HG03280 (cell line): ENCODE measurements around the gene SF3A1.
"Not testable (repeated sequence)": the region's sequence is repeated elsewhere in the genome, so short reads cannot be mapped to it uniquely, and the experiment has no call there.

ENCODE experiments used
- ATAC-seq: cut with Tn5 transposase; IDR thresholded peaks from one replicate; pipeline ENCODE4 v1.9.1; 2021; ENCODE audit warnings: mild to moderate bottlenecking, moderate library complexity; ENCODE audit not compliant: unreplicated experiment

SF3A1 gene

DNA sequence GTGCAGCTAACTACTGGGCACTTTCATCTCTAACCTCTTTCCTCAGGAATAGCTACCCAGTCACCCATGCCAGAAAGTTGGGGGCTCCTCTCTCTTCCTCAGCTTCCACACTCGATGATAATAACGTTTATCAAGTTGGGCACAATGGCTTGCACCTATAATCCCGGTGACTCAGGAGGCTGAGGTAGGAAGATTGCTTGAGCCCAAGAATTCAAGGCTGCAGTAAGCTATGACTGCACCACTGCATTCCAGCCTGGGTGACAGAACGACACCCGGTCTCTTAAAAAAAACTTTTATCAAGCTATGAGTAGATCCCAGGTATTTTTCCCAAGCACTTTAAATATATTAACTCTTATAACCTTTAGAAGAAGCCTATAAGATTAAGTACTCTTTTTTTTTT, 2.0 kb downstream of the SF3A1 start:
- ATAC-seq = no peak

DNA sequence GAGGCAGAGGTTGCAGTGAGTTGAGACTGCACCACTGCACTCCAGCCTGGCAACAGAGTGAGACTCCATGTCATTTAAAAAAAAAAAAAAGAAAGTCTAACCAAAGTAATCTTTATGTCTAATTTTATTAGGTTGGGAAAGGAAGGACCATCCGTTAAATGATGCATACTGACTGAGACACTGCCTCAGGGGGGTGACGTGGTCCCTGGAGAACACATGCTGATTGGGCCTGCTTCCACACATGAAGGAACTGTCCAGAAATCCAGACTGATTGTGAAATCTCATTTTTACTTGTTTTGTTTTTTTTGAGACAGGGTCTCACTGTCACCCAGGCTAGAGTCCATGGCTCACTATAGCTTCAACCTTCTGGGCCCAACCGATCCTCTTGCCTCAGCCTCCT, 5.5 kb downstream of the SF3A1 start:
- ATAC-seq = no peak

DNA sequence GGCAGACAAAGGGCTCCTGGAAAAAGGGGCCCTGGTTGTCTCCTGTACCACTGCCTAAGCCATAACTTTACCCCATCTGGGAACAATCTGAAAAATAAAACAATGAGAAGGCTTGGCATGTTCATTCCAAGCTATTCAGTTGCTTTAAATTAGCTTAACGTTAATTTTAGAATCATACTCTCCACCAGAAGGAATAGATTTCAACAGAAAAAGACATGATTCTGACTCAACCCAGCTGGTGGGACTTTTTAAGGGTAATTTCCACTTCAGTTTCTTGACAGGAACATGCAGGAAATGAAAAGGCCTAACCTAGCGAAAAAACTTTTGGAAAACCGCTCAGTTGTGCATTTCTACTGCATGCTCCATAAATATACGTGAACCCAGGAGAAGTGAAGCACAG, 7.9 kb downstream of the SF3A1 start:
- no peak for ATAC-seq

DNA sequence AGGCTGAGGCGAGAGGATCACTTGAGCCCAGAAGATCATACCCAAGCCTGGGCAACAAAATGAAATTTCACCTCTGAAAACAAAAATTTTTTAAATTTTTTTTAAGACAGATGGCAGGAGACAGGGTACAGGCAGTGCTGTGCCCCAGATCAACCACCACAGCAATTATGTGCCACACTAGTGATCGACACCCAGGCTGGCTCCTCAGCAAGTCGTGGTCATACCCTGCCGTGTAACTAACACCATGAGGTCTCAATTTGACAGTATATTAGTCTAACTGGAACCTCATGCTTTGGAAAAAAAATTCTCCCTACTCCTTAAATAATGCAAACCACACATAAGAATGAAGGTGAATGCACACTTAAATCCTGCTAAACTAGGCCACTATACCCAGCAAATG, 8.3 kb downstream of the SF3A1 start:
- no peak for ATAC-seq

DNA sequence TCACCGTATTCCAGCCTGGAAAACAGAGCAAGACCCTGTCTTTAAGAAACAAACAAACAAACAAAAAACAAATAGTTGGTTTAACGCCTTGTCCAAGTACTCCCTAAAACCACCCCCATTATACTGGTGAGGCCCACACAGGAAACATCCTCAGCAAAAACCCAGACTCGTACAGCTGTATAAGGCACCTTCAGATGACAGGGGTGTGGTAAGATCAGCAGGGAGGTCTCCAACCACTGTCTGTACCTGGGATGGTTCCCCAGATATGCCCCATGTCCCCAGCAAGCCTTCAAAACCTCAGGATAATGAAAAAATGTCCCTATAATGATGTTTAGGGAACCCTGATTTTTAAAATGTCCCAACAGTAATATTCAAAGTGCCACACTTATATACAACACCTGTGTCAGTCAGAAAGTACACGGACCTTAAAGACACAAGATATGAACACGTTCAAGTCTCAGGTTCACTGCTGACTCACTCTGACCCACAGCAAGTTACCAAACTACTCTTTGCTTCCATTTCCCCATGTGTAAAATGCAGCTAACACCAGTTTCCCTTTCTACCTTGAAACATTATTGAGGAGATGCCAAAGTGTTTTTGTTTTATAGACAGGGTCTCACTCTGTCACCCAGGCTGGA, 9.3 kb downstream of the SF3A1 start:
- no peak for ATAC-seq

DNA sequence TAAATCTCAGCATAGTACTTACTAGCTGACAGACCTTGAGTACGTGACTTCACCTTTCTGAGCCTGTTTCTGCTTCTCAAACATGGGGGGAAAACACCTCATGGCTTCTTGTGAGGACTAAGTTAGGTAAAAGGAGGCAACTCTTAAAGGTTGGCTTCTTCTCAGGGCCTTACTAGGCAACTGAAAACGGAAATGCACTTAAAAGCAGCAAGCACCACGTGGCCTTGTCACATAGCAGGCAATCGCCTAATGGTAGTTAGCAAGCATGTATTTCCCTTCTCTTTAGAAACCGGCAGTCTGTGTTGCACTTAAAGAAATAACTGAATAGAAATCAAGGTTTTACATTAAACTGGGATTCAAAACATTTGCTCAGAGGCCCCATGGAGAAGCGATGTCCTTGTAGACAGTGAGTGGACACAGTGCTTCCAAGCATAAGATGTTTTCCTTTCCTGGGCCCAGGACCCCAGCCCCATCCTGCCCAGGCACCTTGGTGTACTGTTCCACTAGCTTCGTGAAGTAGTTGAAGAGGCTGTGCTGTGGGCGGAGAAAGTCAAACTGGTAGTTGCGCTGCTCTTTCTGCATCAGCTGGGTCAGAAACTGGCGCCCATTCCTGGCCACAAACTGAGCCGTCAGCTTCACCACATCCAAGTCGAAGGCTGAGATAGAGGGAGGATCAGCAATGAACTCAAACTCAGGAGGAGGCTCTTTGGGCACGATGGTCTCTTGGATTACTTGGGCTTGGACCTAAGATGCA, 12.1 kb downstream of the SF3A1 start:
- ATAC-seq = no peak

DNA sequence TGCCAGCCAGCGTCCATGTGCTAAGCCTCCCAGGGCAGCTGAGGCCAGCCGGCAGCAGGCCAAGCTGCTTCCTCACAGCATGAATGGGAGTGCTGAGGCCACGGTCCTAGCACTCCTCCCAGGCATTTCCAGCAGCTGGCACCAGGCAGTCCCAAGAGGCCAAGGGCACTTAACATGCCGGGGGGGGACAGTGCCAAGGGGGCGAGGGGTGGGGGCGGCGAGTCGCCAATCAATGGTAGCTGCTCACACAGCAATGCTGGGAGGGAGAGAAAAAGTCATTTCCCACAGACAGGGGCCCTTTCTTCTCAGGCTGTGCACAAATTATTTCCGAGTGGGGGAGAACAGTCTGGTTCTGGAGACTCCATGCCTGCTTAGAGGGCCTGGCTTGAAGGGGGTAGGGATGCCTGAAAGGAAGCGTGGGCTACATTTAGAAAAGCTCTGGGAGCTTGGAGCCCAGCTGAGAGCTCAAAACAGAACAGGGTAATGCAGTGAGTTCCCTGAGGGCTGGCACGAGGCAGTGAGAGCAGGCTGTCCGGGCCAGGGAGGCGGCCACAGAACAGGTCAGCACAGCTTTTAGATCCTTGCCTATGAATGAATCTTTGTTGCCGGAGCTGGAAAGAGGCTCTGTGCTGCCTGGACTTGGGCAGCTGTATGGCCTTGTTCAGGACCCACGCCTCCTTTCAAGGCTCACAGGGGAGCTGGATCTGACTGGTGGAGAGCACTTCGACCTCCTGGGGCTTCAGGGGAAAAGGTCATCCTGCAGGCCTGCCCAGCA, 15.6 kb downstream of the SF3A1 start:
- ATAC-seq = no peak

DNA sequence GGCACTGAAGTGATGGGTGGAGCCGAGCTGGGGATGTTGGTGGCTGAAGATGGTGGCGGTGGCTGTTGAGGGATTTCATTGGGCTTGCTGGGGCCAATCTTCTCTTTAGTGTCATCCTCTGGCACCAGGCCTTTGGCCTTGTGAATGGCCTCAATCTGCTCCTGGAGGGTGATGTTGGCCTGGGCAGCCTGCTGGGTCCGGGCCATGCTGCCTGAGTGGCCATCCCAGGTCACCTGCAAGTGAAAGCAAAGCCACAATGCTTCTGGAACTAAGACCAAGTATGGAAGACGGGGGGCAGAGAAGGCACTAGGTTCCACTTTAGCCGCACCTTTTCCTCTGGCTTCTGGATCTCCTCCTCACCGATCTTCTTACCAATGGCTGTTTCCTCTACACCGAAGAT, 17.9 kb downstream of the SF3A1 start:
- no peak for ATAC-seq

DNA sequence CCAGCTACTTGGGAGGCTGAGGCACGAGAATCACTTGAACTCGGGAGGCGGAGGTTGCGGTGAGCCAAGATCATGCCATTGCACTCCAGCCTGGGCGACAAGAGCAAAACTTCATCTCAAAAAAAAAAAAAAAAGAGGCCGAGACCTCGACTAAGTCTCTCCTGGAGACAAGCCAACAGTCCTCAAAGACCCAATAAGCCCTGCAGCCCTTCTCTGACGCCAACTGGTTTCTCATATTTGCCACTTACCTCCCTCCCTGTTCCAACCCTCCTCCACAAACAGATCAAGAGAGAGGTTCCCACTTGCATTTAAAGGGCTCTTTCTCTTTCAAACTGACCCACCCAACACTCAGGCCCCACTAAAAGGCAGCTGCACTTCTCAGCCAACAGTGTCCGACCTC, 18.4 kb downstream of the SF3A1 start:
- not testable (repeated sequence) for ATAC-seq

DNA sequence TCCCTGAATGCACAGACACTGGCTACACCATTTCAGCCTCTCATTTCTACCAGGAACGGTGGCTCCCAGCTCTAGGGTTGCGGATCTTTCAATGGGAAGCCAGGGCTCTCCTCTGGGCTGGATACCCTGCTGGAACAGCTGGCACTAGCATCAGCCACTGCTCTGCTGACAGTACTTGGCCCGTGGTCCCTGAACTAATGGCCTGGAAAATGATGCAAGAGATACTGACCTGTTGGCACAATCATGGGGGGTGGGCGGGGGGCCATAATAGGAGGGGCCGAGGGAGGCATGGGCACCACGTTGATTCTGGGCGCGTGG, 19.3 kb downstream of the SF3A1 start:
- no peak for ATAC-seq

DNA sequence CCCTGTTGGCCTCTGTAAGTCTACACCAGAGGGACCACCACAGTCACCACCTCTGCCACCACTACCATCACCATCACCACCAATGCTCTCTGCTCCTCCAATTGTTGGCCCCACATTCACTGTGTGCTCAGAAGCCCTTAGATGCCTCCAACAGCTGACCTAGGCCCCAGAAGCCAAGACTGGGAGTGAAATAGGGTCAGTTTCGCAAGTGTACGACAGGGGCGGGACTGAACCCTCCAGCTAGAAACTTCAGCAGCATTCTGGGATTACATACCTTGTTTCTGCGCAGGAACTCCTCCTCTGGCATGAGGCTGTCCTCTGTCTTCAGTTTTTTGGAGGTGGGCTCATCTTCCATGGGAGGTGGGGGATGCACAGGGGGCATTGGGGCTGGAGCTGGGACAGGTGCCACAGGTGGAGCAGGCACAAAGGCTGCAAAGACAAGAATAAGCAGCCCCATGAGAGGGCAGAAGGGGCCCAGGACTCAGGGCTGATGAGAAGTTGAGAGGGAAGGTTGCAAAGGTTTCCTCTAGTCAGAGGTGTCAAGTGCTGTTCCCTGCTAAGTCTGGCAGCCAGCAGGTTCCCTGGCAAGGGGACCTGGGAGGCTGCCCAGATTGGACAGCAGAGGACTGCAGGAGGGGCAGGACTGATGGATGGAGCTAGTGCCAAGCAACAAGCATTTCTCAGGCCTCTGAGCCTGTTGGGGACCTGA, 19.8 kb downstream of the SF3A1 start:
- ATAC-seq = no peak

DNA sequence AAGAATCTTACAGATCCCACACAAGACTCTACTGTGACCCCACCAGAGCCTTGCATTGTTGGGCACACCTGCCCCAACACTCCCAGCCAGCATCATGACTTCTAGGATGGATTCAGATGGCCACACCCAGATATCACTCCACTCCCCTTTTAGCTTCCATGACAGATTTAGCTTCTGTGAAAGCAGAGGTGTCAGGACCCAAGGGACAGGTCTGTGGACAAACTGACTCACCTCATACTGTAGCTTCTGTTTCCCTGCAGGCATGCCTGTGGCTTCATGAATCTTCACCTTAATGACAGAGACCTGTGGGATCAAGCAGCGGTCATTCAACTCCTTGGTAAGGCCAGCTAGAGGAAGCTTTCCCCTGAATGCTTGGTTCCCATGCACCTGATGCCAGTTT, 21.5 kb downstream of the SF3A1 start:
- no peak for ATAC-seq

DNA sequence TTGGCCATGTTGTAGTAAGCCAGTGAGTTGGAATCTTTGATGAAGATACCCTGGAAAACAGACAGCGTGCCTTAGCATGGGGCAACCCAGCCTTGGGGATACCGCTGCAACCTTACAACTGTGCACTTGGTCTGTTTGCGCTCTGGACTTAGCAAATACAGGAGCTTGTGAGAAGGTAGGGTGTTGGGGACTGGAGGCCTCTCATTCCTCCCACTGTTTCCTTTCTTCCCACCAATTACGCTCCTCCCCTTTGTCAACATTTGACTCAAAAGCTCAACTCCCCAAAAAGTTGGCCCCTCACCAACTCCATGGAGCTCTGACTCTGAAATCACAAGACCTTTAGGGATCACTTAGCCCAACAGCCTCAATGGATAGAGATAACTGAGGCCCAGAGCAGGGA, 22.0 kb downstream of the SF3A1 start:
- no peak for ATAC-seq

DNA sequence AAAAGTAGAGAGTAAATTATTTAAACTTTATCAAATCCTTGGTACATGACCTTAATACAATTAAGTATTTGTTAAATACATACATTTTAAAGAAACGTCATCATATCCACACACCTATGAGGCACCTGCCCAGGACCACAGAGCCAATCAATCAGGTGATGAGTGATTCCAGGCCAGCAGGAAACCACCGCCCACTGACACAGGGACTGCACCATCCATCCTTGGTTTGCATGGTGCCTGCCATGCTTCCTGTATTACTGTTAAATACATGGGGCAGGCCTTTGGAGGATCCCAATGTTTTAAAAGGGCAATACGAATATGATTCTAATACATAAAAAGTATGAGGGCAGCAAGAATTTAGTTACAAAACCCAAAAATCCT, 23.0 kb downstream of the SF3A1 start:
- ATAC-seq = no peak

DNA sequence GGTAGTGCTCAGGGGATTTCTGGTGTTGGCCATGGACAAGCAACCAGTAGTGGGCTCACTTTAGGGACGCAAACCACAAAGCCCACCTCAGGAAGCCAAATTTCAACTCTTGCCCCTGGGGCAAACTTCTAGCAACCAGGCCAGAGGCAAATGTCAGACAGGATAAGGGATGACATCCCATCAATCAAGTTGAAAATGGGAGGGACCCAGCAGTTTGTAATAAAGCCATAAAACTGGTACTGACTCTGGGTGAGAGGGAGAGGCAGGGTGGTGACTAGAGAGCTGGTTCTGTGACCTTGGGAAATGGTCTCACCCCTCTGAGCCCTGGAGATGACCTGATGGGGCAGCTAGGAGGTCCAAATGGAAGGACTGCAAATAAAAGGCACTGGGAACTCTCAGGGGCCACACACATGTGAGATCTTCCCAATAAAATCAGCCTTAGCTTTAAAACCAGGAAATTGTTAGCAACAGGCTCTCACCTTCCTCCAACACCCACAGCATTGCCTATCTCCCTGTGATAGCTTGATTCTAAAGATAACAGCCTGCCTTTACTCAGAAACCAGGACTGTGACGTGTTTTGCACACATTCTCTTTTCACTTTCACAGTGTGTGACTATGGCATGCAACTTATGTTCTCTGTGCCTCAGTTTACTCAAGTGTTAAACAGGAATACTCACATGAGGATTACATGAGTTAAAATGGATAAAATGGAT, 23.5 kb downstream of the SF3A1 start:
- ATAC-seq = no peak

DNA sequence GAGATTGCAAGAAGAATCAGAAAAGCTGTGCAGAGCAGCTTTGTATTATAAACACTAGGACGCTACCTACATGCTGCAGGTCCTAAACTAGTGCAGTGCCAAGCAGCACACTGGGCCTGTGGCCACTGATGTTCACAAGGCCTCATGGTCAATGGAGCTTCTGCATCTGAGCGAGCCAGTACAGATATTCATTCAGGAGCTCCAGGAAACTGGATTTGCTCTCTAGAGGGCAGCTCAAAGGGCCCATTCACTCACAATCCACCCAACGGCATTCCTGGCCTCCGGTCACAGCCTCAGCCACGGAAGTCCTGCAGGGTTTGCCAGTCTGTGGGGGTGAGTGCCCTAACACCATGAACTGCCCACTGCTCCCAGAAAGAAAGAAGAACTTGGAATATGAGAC, 24.1 kb downstream of the SF3A1 start:
- no peak for ATAC-seq

DNA sequence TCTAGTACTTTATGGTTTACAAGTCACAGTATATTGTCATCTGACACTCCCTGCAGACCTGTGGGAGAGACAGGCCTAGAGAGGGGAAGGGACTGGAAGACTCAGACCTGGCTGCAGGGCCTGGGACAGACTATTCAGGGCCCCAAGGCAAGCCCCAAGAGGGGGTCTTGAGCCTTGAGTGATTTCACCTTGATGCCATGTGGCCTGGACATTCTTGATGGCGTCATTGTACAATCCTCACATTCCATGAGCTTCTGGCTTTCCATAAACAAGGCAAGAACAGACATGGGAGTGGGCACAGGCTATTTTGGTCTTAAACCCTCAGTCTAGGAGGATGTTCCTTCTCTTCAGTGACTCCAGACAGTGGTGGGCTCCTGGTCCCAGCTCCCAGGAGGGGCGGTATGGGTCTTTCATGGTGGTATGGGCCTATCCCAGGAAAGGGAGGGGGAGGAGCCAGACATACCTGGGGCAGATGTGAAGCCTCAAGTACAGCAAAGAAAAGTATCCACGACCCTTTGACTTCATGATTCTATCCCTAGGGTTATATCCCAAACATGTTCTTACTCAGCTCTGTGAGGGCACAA, 28.1 kb downstream of the SF3A1 start:
- no peak for ATAC-seq

DNA sequence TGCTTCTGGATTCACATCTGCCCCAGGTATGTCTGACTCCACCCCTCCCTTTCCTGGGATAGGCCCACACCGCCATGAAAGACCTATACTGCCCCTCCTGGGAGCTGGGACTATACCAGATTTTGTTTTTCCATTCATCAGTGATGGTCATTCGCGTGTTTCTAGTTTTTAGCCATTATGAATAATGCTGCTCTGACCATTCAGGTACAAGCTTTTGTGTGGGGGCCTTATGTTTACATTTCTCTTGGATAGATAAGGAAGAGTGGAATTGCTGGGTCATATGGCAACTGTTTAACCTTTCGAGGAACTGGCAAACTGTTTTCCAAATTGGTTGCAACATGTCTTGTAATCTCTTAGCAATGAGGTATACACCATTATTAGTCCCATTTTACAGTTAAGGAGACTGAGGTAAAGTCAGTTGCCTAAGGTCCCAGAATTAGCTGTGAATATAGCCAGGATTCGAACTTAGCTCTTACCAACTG, 28.8 kb downstream of the SF3A1 start:
- no peak for ATAC-seq

DNA sequence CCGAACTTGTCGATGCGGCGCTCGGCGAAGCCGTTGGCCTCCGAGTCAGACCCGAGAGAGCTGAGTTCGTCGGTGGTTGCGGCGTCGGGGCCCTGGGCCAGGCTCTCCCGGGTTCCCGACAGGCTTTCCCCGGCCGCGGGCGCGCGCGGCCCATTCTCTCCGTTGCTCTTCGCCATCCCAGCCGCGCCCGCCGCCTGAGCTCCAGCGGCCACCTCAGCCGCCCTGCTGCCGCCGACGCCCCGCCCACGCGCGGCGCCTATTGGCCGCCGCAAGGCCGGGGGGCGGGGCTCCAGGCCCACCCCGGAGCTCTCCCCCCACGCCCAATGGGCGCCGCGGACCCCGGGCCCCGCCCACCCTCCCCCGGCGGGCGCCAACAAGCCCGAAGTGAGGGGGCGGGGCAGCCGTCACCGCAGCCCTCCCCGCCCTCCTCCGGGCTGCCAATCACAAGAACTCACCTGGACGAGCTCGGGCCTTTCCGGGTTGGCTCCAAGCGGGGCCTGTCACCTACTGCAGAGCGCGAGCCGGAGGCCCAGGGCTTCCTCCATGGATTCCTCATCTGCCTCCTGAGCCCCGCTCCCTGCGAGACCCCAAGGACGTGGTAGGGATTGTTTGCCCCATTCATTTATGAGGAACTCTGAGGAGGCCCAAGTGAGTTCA, 29.9 kb downstream of the SF3A1 start, which contains the start of gene TBC1D10A:
TBC1D10A (minus strand) TSS at position 236 of the 657 bp plus-strand sequence; CDS start at position 176, 60 bp downstream.
- peak; percentile 93 for ATAC-seq

DNA sequence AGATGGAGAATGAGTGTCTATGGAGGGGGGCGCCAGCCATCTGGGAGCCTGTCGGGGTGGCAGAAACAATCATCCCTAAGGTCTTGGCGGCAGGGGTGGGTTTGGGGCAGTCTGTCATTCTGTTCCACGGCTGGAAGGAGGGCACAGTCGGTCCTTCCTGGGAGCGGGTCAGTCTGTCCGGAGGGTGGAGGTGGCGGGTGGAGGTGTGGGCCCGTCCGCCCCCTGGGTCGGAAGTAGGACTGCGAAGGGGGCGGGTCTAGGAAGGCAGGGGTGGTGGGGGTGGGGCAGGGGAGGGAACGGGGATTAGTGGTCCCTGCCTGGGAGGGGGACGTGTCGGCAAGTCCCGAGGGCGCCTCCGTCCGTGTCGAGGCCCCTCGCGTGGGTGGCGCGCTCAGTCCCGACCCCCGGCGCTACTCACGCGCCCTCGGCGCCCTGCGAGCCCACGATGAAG, 30.4 kb downstream of the SF3A1 start:
- ATAC-seq = peak; percentile 31
